Stimulated activated CD4-positive, alpha-beta T cell treated with anti-CD3 and anti-CD28 coated beads, Interleukin-12 subunit alpha, Interleukin-12 subunit beta, amount 100 ng/mL, for 4 hours (primary cell): ENCODE measurements around the gene PTPRM.

Experiments used
- DNase-seq: peaks from one replicate; pipeline ENCODE4 v3.0.0-alpha.2; 2020

Gene PTPRM

GRCh38 chr18:7630731-7631442 is 63.8 kb downstream of the PTPRM start:
- no peak for DNase-seq

- DNase-seq = no peak
These were observed 65.3 kb downstream of the PTPRM start for GRCh38 chr18:7632152-7633098.

- no peak for DNase-seq
These were observed 66.1 kb downstream of the PTPRM start for GRCh38 chr18:7633171-7633570.

GRCh38 chr18:7635948-7636347 is 68.8 kb downstream of the PTPRM start:
- no peak for DNase-seq

GRCh38 chr18:7637269-7637668 is 70.2 kb downstream of the PTPRM start:
- no peak for DNase-seq

- DNase-seq = no peak
These were observed 71.2 kb downstream of the PTPRM start for GRCh38 chr18:7638321-7638720.

- DNase-seq = no peak
These were observed 74.7 kb downstream of the PTPRM start for GRCh38 chr18:7641813-7642212.

- DNase-seq = no peak
These were observed 75.3 kb downstream of the PTPRM start for GRCh38 chr18:7642331-7642890.

- no peak for DNase-seq
These were observed 78.6 kb downstream of the PTPRM start for GRCh38 chr18:7645756-7646155.

- no peak for DNase-seq
These were observed 79.2 kb downstream of the PTPRM start for GRCh38 chr18:7646174-7646886.

- DNase-seq = no peak
These were observed 80.4 kb downstream of the PTPRM start for GRCh38 chr18:7647500-7647899.

GRCh38 chr18:7657050-7657449 is 89.9 kb downstream of the PTPRM start:
- no peak for DNase-seq

- no peak for DNase-seq
These were observed 90.8 kb downstream of the PTPRM start for GRCh38 chr18:7657937-7658336.

GRCh38 chr18:7658701-7659100 is 91.6 kb downstream of the PTPRM start:
- no peak for DNase-seq

- no peak for DNase-seq
These were observed 94.1 kb downstream of the PTPRM start for GRCh38 chr18:7661207-7661606.

GRCh38 chr18:7662866-7663265 is 95.8 kb downstream of the PTPRM start:
- no peak for DNase-seq

- no peak for DNase-seq
These were observed 96.5 kb downstream of the PTPRM start for GRCh38 chr18:7663366-7664312.

GRCh38 chr18:7666195-7666776 is 99.2 kb downstream of the PTPRM start:
- DNase-seq = no peak

GRCh38 chr18:7668392-7668791 is 101.3 kb downstream of the PTPRM start:
- DNase-seq = no peak

GRCh38 chr18:7669361-7669760 is 102.2 kb downstream of the PTPRM start:
- DNase-seq = no peak

GRCh38 chr18:7671105-7671504 is 104.0 kb downstream of the PTPRM start:
- no peak for DNase-seq
